Endothelial cell (in vitro differentiated cells): ENCODE data around the gene SEMA4F. TPM values are rescaled to one million over a fixed set of nuclear protein-coding genes. Genes with fewer than 3 reads are reported as not detected.
"Not testable (repeated sequence)": the region's sequence is repeated elsewhere in the genome, so short reads cannot be mapped to it uniquely, and the experiment has no call there.

Experiments
- DNase-seq: peaks from one replicate; pipeline ENCODE4 v3.0.0; 2021; ENCODE audit warnings: low spot score
- H3K27ac Mint-ChIP-seq: one replicate; pipeline ENCODE4 v1.8.0; 2021; ENCODE audit warnings: mixed read lengths, inconsistent platforms; ENCODE audit not compliant: unreplicated experiment
- H3K27me3 Mint-ChIP-seq: one replicate; pipeline ENCODE4 v1.8.0; 2021; ENCODE audit warnings: mild to moderate bottlenecking, moderate library complexity, mixed read lengths, inconsistent platforms; ENCODE audit not compliant: unreplicated experiment
- H3K36me3 Mint-ChIP-seq: one replicate; pipeline ENCODE4 v1.8.0; 2021; ENCODE audit warnings: mild to moderate bottlenecking, low read depth, mixed read lengths, inconsistent platforms; ENCODE audit not compliant: unreplicated experiment
- H3K4me1 Mint-ChIP-seq: one replicate; pipeline ENCODE4 v1.8.0; 2021; ENCODE audit warnings: mild to moderate bottlenecking, mixed read lengths, inconsistent platforms; ENCODE audit not compliant: unreplicated experiment
- H3K4me3 Mint-ChIP-seq: one replicate; pipeline ENCODE4 v1.8.0; 2021; ENCODE audit warnings: mild to moderate bottlenecking, mixed read lengths, inconsistent platforms; ENCODE audit not compliant: unreplicated experiment
- H3K9me3 Mint-ChIP-seq: one replicate; pipeline ENCODE4 v1.8.0; 2021; ENCODE audit warnings: mixed read lengths, inconsistent platforms; ENCODE audit not compliant: unreplicated experiment
- total RNA-seq: library from RNA; stranded (reverse); fragmentation: NEBNext Ultra II Directional; extraction: Animal tissue kit (Norgen Biotek cat#: 25700); gene quantifications from one replicate; pipeline ENCODE4 v1.2.1, GENCODE V29; 2021; ENCODE audit not compliant: unreplicated experiment
- TF ChIP-seq, protein P1 (sequence below): fragments of 200-600 bp; sonication (generic); IDR thresholded peaks from one replicate; pipeline ENCODE4 v1.5.0; 2021; ENCODE audit warnings: antibody characterized with exemption; ENCODE audit not compliant: unreplicated experiment

The SEMA4F gene
- total RNA-seq, 1 donor from 2014 or later, result 9.4 TPM

DNA sequence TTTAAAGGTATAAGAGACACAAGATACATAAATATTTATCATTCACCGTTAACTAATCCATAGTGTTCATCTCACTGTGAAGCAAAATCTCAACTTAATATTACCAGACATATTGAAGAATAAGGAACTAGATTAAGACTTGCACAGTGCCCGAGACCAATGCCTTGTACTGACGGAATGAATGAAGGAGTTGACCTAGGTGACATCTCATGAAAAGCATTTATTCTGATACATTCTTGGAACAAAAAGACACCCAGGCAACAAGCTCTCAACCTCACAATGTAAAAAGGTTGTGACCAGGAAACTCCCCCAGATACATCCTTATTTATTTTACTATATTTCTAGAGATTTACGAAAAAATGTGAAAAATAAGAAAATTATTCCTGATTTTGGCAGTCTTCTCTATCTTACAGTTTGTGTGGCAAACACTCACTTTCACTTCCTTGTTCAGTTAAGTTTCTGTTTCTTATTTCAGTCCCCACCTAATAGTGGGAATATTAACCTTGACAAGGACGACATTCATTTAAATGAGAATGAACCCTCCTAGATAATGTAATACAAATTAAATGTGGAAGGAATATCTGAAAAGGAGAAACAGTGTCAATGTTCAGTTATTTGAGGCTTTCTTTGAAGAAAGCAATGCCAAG is 34.3 kb upstream of the SEMA4F start:
- Mint-ChIP-seq H3K9me3 (no peaks in the 10 kb centered on the region), H3K4me1 (no peaks in the 10 kb centered on the region)
- TF ChIP-seq, protein P1, sequence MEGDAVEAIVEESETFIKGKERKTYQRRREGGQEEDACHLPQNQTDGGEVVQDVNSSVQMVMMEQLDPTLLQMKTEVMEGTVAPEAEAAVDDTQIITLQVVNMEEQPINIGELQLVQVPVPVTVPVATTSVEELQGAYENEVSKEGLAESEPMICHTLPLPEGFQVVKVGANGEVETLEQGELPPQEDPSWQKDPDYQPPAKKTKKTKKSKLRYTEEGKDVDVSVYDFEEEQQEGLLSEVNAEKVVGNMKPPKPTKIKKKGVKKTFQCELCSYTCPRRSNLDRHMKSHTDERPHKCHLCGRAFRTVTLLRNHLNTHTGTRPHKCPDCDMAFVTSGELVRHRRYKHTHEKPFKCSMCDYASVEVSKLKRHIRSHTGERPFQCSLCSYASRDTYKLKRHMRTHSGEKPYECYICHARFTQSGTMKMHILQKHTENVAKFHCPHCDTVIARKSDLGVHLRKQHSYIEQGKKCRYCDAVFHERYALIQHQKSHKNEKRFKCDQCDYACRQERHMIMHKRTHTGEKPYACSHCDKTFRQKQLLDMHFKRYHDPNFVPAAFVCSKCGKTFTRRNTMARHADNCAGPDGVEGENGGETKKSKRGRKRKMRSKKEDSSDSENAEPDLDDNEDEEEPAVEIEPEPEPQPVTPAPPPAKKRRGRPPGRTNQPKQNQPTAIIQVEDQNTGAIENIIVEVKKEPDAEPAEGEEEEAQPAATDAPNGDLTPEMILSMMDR, result no peak

DNA sequence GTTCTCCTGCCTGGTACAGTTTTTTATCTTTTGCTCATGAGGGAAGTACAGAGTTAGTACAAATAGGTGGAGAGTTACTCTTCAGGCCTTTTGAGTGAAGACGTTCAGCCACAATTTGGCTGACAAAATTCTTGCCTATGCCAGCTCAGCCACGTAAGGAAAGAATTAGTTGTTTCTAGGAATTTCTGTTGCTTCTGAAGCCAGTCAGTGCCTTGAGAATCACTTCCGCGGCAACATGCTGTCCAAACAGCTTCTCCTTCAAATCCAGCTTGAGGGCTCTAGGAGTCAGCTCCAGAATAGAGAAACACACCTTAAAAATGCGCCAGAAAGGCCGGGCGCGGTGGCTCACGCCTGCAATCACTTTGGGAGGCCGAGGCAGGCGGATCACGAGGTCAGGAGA is 33.4 kb upstream of the SEMA4F start:
- peaks cover 1% of the 10 kb centered on the region for H3K4me1 Mint-ChIP-seq
- H3K4me3 Mint-ChIP-seq, result no peak overlapping the region
- no peaks in the 10 kb centered on the region for H3K9me3 Mint-ChIP-seq
- no peaks in the 10 kb centered on the region for H3K36me3 Mint-ChIP-seq
- H3K27ac Mint-ChIP-seq, result no peak overlapping the region
- no peaks in the 10 kb centered on the region for H3K27me3 Mint-ChIP-seq
- DNase-seq, result no peak
- TF ChIP-seq, protein P1, result no peak

More for the DNA sequence above, 34.3 kb upstream of the SEMA4F start:
- H3K27me3 Mint-ChIP-seq, result no peaks in the 10 kb centered on the region
- no peak overlapping the region for H3K27ac Mint-ChIP-seq
- DNase-seq, result no peak
- H3K36me3 Mint-ChIP-seq, result no peaks in the 10 kb centered on the region
- H3K4me3 Mint-ChIP-seq, result no peak overlapping the region

DNA sequence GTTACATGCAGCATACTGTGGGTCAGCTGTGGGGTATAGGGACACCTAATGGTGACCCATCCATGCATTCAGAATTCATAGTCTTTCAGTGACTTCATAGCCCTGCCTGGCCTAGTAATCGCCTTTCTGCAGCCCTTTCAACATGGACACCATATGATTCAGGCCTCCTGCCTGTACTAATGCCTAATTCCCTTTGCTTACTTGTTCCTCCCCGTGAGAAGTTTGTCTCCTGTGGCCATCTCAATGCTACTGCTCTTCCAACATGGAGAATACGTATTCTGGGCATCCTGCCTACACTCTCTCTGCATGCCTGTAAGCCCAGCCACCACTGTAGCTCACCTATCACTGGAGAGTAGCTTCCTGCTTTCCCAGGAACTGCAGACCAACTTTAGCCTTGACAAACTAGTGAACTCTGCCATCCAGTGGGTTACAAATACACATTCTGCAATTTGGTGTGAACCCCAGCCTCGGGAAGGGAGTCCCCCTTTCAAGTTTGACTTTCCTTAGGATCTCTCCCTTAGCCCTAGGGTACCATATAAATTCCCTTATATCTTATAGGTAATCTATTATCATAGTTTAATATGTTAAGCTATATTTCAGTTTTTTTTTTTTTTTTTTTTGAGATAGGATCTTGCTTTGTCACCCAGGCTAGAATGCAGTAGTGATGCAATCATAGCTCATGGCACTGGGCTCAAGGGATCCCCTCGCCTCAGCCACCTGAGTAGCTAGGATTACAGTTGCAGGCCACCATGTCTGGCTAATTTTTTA is 28.2 kb upstream of the SEMA4F start:
- H3K27ac Mint-ChIP-seq, result no peak overlapping the region
- DNase-seq, result no peak
- H3K27me3 Mint-ChIP-seq, result peaks cover under 1% of the 10 kb centered on the region
- H3K36me3 Mint-ChIP-seq, result no peaks in the 10 kb centered on the region
- H3K4me3 Mint-ChIP-seq, result no peak overlapping the region
- peaks cover 4% of the 10 kb centered on the region for H3K4me1 Mint-ChIP-seq
- TF ChIP-seq, protein P1, result no peak
- H3K9me3 Mint-ChIP-seq, result no peaks in the 10 kb centered on the region

DNA sequence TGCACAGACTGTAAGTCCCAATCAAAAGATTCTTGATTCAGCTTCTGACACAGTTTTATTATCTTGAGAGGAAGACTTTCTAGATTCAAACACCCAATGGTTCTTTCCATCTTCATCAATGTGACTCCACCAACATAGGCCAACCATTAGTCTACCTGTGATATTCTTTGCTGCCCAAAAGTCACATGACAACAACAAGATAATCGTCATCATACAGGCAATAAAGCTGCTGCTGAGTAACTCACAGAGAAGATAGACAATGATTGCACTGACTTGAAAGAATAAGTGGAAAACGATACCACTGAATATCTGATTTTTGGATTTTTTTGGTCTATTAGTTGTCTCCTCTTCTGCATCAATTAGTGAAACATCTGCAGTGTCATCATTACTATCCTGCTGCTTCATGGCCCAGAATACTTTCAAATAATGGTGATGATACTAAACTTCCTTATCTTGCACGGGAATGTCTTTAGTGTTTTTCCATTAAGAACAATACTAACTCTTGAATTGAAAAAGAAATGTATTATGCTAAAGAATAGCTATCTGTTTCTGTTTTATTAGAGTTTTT is 25.4 kb upstream of the SEMA4F start:
- no peaks in the 10 kb centered on the region for H3K36me3 Mint-ChIP-seq
- peaks cover 2% of the 10 kb centered on the region for H3K27me3 Mint-ChIP-seq
- H3K27ac Mint-ChIP-seq, result no peak overlapping the region
- TF ChIP-seq, protein P1, result no peak
- H3K9me3 Mint-ChIP-seq, result no peaks in the 10 kb centered on the region
- H3K4me1 Mint-ChIP-seq, result peaks cover 4% of the 10 kb centered on the region
- no peak for DNase-seq
- H3K4me3 Mint-ChIP-seq, result no peak overlapping the region

DNA sequence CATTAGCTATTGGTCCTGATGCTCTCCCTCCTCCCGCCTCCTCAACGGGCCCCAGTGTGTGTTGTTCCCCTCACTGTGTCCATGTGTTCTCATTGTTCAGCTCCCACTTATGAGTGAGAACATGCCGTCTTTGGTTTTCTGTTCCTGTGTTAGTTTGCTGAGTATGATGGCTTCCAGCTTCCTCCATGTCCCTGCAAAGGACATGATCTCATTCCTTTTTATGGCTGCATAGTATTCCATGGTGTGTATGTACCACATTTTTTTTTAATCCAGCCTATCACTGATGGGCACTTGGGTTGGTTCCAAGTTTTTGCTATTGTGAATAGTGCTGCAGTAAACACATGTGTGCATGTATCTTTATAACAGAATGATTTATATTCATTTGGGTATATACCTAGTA is 23.6 kb upstream of the SEMA4F start:
- not testable (repeated sequence) for H3K9me3 Mint-ChIP-seq, H3K27ac Mint-ChIP-seq, H3K4me1 Mint-ChIP-seq, DNase-seq, H3K27me3 Mint-ChIP-seq, H3K36me3 Mint-ChIP-seq, H3K4me3 Mint-ChIP-seq
